ENCODE results near the gene GJD2.

Gene GJD2

DNA sequence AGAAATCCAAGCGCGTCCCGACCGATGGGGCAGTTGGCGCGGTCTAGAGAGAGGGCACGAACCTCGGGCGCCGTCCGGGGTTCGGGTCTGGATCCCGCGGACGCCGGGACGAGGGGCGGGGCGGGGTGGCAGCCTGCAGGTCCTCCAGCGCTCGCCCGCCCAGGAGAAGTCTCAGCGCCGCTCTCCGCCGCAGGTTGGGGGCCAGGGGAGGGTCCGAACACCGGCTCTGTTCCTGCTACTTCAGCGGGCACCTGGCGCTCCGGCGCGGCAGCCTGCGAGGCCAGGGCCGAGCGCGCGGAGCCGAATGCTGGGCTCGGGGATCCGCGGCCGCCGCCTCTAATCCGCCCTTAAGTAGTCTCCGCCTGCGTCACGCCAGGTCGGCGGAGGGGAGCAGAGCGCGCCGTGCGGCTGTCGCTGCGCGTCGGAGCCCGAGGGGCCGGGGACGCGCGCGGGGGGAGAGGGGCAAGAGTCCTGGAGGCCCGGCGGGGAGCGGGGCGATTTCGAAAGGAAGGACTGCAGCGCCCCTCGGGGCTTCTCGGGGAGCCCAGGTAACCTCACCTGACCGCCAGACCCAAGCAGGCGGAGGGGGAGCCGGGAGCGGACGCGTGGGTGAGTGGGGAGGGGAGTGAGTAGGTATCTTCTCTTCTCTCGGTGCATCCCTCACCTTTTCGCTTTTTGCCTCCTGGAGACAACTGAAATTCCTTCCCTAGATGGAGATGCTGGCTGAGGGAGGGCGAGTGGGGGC, at the start of gene GJD2:
GJD2 (minus strand) TSS at position 325 of the 745 bp plus-strand sequence. CDS start 510 bp downstream, outside the sequence.
- DNase-seq = no peak

DNA sequence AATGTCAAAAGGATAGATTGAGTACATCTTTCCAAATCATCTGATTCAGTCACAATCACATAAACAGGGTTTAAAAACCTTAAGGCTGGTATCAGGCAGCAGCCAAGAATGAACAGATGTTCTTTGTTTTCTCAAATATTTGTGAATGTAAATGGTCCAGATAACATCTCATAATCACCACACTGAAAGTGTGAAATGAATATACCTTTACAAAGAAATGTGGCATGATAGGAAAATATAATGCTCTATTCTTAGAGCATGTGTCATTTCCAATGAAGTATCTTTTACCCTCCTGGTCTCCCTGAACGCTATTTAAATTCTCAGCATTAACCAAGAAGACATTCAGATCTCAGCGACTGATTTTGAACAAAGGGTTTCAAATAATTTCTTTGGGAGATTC, 49.3 kb upstream of the GJD2 start:
- no peak for DNase-seq

DNA sequence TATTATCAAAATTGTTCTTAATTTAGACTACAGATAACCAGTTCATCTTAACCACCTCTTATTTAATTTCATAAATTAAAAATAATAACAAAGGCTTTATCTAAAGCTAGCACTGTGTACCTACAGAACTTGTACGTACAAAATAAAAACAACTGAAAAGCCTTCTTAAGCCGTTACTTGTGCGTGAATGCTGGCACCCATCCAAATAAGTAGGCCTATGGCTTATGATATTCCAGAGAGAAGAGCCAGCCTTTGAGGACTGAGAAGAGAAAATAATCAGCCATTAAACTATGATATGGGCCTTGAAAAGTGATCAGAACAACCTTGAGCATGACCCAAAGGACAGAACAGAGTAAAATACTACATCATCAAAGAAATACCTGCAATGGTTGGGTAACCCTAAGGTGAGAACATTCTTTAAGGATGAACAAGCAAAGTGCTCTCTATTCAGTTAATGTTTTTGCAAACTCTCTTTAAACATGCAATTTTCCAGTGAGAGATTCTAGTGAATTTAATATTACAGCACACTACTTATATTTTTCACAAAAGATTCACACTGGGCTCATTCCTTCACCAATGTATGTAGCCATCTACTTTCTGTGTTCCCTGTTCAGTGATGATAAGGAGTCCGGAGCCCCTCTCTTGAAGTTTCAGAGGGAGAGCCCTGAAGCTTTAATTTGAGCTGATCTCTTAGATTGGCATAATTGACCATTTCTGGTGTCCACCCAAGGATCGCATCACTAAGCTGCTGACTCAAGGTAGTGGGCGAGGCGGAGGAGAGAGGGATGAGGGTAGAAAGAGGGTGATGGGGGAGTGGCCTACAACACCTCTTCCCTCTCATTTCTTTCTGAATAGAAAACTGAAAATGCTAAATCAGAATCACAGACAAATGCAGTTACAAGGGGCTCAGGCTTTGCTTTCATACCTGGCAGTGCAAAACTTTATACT, 48.3 kb upstream of the GJD2 start:
- no peak for DNase-seq

GRCh38 chr15:34802371-34802770, 47.6 kb upstream of the GJD2 start:
- DNase-seq = no peak

DNA sequence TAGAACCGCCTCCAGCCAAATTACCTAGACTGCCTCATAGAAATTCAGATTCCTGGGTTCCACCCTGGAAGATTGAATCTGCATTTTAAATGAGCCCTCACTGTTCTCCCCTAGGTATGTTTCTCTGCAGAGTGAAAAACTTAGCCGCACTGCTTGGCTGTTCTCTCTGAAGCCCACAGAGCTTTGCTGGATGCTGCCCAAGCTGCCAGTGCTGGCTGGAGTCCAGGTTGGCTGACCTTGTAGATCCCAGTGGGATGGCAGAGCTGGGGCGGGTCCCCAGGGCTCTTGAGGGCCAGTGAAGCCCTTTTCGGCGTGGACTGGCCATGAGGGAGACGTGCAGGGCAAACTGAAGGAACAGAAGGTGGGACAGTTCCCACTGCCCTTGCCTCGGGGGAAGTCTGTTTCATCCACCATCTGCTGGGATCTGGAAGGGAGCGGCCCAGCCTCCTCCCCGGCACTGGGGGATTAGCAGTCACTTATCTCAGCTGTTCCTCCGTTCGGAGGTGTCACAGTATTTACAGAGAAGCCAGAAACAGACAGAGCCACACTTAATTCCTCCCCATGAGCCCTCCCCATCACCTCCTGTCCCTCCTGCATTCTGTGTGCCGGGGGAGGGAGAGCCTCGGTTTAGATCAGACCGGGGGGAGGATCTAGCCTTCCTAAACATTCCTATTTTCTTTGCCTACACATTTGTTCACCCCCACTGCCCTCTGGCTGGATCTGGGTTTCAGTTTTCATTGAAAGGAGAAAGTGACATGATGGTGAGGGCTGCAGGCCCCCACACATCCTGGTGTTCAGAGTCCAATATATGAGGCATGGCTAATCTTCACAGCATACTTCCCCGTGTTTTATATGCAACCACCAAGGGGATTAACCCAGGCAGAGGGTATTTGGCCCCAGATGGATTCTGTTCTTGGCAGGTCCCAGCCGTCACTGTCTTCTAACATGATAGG, 44.6 kb upstream of the GJD2 start:
- DNase-seq = no peak

DNA sequence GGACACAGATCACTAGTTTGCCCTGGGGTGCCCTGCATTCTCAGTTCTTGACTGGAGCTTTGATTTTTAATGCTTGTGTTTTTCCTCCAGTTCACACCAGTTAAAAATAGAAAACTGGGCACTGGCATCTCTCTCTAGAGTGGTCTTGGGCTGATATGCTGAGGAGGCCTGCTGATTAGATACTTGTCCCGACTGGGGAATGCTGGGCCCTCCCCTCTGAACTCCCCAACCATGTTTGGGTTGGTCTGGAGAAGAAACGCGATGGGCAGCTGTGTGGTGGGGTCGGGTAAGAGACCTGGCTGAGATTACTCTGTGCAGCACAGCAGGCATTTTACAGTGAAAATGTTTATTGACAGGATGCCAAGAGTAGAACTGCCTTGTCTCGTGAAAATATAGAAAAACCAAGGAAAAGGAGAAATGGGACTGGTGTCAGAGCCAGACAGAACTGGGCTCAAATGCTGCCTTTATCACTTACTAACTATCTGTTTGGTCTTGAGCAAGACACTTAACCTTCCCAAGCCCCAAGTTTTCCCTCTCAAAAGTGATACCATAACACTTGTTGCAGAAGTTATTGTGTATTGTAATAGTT, 42.1 kb upstream of the GJD2 start:
- DNase-seq = no peak

DNA sequence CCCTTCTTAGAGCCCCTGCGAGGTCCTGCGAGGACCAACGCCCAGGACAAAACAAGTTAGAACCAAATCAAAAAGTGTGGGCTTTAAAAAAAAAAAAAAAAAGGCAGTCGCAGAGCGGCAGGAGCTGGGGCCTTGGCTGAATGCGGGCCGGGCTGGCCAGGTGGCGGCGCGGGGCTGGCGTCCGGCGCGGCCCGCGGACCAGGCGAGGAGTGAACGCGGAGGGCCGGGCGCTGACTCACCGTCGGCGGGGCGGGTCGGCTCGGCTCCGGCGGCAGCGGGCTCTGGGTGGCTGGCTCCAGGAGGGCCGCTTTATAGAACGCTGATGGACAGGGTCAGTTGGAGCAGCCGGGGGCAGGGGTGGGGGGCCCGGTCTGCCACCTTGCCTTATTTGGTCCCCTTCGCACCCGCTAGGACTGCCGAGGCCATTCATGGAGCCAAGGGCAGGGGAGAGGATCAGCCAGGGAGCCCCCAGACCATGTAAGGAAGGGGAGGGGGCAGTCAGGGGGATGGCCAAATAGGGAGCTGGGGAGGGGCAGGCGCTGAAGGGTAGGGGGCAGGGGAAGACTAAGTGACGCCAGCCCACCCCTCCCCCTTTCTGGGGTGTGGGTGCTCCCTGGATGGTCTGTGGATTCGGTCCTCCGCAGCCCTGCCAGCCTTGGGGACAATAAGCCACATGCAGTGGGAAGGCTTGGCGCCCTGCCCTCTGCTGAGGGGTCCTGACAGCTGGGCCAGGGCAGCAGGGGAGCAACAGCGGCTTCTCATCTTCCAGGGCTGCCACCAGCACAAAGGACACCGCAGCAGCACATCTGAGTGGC, 40.7 kb upstream of the GJD2 start, which contains the start of gene ACTC1:
ACTC1 (minus strand) TSS at position 283 of the 815 bp plus-strand sequence. CDS start 741 bp downstream, outside the sequence.
- DNase-seq = no peak

DNA sequence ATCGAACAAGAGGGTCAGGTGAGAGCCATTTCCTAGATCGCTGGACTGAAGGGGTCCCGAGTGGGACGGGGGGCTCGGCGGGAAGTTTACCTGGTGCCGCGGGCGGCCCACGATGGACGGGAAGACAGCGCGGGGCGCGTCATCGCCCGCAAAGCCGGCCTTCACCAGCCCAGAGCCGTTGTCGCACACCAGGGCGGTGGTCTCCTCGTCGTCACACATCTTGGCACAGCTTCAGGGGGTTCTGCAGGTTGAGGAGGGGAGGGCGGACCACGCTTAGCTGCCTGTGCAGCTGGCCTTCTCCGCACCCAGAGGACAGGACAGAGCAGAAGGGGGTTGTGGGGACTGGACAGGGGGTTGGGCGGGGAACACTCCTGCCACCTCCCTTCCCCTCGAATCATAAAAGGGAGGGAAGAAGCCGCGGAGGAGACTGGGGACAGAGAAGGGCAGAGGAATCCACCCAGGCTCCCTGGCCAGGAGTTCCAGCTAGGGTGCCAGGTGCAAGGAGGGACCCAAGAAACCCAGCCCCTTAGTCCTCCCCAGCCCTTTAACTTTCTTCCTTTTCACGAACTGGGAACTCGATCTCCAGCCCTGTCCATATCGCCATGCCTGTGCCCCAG, 39.9 kb upstream of the GJD2 start:
- DNase-seq = no peak

GRCh38 chr15:34793901-34794300, 39.1 kb upstream of the GJD2 start:
- DNase-seq = no peak

GRCh38 chr15:34793071-34793470, 38.3 kb upstream of the GJD2 start:
- no peak for DNase-seq

- DNase-seq = no peak
Observed at GRCh38 chr15:34791701-34792100, 36.9 kb upstream of the GJD2 start.

DNA sequence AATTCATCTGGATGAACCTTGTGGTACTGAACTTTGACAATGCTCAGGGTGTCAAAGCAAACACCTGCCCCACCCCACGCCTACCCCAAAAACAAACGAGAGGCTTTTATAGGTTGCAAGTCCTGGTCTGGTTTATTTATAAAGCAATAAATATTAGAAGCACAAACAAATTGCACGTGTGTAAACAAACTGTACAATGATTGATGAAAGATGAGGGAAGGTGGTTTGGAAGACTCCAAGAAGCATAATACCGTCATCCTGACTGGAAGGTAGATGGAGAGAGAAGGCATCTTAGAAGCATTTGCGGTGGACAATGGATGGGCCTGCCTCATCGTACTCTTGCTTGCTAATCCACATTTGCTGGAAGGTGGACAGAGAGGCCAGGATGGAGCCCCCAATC, 35.3 kb upstream of the GJD2 start:
- no peak for DNase-seq

DNA sequence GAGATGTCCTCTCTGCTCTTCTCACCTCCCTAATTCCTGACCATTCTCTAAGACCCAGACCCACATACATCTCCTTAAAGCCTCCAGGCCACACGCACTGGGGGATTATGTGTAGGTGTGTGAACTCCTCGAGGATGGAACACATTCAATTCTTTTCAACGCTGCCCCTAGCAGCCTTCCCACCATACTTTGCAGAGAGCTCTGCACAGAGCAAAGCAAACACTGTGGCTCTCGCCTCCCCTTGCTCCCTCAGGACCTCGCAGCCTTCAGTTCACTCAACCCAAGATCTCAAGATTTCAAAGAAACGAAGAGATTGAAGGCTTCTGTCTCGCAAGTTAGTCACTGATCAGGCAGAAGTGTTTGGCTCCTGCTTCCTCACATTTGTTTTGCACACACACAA, 34.5 kb upstream of the GJD2 start:
- no peak for DNase-seq

DNA sequence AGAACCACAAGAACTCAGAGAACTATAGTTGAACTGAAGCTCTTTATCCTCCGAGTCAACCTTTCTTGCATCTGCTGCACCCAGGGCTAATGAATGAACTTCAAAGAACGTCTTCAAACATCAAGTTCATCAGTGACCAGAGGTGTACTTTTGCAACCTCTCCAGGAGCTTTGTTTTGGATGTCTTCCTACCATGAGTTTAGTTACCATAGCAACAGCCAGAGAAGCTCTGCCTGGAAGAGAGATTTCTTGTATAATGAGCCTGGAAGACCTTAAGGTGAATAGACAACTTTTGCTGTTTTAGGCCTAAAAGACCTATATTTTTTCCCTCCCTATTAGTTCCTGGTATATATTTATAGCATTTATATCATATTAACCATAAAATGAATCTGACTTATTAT, 31.4 kb upstream of the GJD2 start:
- no peak for DNase-seq

GRCh38 chr15:34783991-34784390, 29.2 kb upstream of the GJD2 start:
- DNase-seq = no peak

- DNase-seq = no peak
Observed at GRCh38 chr15:34783431-34783830, 28.6 kb upstream of the GJD2 start.

GRCh38 chr15:34782901-34783300, 28.1 kb upstream of the GJD2 start:
- DNase-seq = no peak

DNA sequence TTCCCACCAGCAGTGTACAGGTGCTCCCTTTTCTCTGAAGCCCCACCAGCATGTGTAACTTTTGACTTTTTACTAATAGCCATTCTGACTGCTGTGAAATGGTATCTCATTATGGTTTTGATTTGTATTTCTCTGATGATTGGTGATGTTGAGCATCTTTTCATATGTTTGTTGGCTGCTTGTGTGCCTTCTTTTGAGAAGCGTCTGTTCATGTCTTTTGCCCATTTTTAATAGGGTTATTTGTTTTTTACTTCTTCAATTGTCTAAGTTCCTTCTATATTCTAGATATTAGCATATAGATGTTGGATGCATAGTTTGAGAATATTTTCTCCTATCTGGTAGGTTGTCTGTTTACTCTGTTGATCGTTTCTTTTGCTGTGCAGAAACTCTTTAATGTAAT, 25.9 kb upstream of the GJD2 start:
- no peak for DNase-seq

DNA sequence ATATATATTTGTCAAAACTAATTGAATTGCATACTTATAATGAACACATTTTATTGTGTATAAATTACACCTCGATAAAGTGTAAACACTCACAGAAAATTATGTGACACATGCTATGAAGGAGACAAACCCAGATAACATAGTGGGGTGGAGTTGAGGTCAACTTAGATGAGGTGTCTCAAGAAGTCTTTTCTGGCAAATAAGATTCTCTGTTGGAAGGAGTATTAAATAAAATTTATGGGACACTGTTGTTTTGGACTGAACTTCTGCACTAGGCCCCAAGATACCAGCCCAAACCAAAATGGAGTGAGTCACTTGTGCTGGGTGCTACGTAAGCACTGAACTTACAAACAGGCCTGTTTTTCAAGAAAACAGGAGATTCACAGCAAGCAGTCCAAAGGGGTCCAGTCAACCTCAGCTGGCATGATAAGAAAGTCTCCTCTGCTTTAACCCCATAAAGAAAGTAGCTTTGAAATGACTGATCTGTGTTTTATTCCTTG, 21.9 kb upstream of the GJD2 start:
- DNase-seq = no peak

- no peak for DNase-seq
Observed at GRCh38 chr15:34773917-34774316, 19.1 kb upstream of the GJD2 start.

DNA sequence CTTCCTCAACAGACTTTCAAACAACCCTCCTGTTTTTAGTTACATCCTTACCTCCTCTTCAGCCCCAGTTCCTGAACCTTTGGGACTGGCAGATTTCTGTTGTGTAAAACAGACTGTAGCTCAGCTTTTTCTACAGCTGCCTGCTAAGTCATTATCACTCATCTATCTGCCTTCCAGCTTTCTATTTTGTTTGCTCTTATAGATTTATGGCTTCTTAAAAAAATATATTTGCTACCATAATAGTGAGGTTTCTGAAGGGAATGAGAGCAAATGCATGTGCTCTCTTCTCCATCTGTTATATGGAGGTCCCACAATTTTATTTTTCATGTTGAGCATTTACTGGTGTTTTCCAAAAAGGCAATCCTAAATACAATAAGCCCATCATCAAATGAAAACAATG, 18.2 kb upstream of the GJD2 start:
- no peak for DNase-seq

Measured in NCI-H748 treated with DMSO at 0.1 percent for 48 hours (cell line).